ENCODE results near the gene TMEM273.

The TMEM273 gene

DNA sequence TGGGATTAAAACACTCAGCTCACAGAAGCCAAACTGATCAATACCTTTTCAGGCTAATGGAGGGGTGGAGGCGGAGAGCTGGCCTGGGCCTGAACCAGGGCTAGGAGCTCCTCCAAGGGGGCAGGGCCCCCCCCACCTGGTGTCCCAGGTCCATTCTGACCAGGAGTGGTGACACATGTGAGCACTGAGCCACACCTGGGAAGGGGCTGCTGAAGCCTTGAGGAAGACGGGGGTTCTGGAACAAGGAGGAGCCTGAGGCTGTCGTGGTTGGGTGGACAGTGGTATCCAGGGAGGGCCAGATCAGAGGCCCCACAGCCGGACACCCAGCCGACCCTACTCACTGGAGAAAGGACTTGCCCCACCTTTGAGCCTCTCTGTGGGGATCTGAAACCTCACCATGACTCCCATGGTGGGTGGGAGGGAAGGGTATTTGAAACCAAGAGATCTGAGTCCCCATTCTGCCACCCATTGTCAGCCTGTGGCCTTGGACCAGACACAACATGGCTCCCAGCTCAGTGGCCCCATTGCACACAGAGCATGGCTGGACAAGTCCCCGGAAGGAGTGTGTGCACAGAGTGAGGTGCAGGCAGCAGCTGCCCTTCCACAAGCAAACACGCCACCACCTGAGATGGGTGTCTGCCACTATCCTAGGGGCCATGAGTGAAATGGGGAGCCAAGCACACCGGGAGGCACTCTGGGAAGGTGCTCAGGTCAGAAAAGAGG lies 12.4 kb downstream of the TMEM273 start:
- DNase-seq, result no peak
- ATAC-seq, result no peak

DNA sequence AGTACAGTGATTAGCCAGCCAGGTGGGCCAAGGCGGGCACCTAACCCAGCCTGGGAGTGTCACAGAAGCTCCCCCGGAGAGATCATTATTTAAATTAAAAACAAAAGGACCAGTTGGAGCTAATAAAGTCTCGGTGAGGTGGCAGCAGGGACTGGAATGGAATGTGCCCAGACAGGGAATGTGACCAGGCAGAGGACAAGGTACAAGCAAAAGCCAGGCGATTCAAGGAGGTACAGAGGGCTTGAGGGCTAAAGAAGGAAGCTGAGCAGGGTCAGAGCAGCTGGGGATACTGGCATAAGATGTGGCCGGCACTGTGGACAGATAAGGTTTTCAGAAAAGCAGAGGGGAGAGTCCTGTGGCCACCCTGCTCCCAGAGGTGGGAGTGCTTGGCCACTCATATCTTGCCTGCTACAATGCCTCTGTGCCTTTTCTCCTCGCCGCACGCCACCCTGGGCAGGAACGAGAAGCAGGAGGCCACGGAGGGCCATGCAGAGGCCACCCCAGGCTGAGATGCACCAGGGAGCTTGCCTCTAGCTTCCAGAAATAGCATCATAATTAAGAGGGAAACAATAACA lies 13.2 kb downstream of the TMEM273 start:
- ATAC-seq, result no peak

DNA sequence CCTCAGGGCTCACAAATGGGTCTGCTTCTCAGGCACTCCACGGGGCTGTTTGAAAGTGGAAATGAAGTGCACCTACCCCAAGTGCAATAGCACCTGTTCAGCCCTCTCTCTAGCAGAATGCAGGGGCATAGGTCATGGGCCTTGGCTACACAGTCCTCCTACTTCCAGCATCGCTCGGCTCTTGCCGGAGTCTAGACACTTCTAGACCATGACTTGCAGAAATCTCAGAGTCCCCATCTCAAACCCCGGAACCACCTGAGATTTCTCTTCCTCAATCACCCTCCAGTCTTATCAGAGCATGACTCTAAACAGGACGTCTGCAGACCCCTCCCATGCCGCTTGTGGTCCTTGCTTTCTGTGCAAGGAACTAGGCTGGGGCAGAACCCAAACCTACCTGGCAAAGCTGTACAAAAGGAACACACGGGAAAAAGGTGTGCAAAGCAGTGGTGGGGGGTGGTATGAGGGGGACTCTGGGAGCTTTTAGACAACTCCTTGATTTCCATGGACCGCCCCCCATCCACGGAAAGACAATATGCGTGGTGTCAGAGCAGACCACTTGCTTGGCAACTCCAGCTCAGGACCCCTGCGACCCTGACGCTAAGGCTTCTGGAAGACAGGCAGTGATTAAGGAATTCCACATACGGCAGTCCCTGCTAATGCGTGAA lies 13.8 kb downstream of the TMEM273 start:
- DNase-seq (no peak), ATAC-seq (no peak)

More for the DNA sequence above, 13.2 kb downstream of the TMEM273 start:
- no peak for DNase-seq

GRCh38 chr10:49173853-49174252 lies 14.3 kb downstream of the TMEM273 start:
- ATAC-seq (no peak), DNase-seq (no peak)

DNA sequence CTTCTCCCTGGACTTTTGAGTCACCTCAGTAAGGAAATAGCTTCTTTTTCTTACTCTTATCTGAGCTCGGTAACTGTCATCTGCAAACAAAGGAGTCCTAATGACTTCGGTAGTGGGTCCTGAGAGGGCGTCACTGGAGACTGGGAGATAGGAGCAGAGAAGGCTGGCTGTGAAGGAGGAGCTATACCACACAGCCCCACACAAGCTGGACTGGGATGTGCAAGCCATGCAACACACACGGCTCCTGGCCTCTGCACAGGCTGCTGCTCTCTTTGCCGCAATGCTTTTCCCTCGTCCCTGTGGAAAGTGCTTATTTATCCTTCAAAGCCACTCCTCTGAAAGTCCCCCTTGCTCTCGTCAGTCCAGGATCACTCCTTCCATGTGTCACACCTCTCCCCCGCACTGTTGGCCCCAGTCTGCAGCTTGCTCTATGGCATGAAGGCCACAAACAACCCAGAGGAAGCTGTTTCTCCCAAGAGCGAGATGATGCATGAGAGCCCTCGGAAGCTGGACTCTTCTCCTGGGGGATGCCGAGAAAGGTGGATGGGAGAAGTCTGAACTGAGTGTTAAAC lies 14.9 kb downstream of the TMEM273 start:
- DNase-seq (no peak), ATAC-seq (no peak)

DNA sequence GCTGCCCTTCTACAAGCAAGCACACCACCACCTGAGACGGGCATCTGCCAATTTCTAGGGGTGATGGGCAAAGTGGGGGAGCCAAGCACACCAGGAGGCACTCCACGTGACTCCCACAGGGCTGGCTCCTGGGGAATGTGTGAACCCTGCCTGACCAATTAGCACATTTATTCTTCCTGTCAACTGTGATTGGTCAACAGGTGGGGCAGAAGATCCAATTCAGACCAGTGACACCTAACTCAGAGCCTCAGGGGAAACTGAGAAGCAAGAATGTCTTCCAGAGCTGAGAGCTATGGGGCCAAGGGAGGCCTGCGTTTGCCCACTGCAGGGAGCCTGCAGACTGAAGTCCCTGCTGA lies 15.4 kb downstream of the TMEM273 start:
- ATAC-seq (no peak), DNase-seq (no peak)

- no peak for ATAC-seq
- no peak for DNase-seq
These were observed 16.0 kb downstream of the TMEM273 start for GRCh38 chr10:49172061-49172776.

DNA sequence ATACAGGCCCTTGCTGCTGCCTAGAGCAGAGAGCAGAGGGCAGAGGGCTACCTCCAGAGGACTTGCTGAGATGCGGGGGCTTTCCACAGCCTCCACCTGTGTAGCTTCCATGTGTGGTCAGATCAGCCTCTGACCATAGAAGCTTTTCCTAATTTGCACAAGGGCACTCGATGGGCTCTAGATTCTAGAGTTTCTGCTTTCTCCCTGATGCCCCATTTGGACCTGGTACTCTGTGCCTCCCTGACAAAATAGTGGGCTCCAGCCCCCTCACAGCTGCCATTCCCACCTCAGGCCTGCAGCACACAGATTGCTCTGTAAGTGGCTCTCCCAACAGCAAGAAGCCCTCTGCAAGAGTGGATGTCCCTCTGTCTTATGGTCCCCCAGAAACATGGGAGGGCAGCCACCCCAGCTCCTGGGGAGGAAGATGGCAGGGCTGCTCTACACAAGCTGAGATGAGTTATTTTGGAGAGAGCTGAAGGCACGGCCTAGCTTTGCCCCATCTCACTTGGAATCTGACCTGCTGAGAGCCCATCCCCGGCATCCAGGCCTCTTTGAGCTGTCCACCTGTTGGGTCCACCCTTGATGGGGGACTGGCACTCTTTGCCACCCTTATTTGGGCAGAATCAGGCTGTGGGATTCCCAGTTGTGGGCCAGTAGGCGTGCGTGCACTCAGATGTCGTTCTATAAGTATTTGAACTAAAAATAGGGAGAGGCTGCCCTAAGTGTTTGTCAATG lies 16.7 kb downstream of the TMEM273 start:
- ATAC-seq (no peak), DNase-seq (no peak)

GRCh38 chr10:49170632-49171325 lies 17.4 kb downstream of the TMEM273 start:
- ATAC-seq, result no peak
- DNase-seq, result no peak

DNA sequence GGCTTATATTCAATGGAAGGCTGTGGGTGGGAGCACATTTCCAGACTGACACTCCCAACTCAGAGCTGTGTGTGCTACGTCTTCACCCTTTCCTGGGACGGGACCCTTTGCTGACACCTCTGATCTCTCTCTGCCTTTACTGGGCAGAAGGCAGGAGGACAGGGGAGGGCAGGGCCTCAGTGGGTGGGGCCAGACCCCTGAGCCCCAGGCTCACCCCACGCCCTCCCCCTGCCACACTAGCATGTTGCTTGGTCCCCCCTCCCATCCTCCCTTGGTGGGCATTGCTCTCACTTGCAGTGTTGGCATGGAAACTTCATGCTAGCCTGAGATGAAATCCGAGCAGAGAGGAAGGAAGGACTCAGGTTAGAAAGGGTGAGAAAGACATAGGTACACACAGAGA lies 18.4 kb downstream of the TMEM273 start:
- DNase-seq, result no peak
- no peak for ATAC-seq

- no peak for ATAC-seq
- no peak for DNase-seq
These were observed 19.2 kb downstream of the TMEM273 start for GRCh38 chr10:49168831-49169500.

DNA sequence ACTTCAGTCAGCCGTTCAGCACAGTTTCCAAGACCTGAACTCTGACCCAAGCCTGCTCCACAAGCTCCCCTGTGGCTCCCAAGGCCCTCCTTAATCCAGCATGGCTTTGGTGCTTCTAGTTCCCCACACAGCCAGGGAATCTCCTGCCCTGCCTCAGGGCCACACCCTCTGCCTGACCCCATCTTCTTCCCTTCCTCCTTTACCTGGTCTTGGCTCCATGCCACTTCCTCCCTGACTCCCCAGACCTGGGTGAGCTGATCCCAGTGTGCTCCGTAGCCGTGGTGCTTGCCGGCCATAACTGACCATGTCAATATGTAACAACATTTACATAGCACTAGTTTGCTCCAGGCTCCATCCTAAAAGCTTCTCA lies 20.0 kb downstream of the TMEM273 start:
- ATAC-seq, result no peak
- no peak for DNase-seq

- no peak for ATAC-seq
These were observed 20.6 kb downstream of the TMEM273 start for GRCh38 chr10:49167425-49168170.

DNA sequence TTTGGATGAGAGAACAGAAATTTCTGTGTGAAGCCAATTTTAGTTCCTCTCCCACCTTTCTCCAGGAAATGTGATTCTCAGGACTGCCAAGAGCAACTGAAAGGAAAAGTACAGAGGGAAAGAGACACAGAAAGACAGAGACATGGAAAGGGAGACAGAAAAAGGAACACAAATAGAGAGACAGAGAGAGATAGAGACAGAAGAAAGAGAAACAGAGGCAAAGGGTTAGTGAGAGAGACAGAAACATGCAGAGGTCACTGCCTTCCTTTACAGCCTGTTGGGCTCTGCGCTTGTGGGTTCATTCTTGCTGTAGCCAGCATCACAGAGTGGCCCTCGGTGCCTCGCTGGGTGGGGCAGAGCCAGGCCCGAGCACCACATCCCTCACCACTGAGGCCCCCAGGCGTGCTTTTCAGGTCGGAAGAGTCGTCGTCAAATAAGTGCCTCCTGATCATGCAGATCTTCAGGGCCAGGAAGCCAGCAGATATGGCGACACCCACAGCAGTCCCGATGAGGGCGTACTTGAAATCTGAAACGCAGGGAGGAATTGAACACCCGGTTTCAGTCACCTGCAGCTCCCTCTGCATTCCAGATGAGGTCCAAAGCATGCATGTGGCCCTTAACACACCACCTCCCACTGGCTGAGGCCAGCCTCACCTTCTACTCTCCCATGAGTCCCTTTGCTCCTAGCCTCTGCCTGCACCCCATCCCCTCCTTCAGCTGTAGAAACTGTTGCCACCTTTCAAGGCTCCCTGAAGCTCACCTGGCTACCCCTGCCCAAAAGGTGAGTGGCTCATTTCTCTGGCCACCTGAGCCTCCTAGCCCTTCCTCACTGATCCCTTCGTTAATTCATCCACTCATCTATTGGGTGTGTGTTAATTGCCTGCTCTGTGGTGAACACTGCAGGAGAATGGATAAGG lies 21.4 kb downstream of the TMEM273 start:
- DNase-seq (no peak), ATAC-seq (no peak)

More at GRCh38 chr10:49167425-49168170, 20.6 kb downstream of the TMEM273 start:
- no peak for DNase-seq

DNA sequence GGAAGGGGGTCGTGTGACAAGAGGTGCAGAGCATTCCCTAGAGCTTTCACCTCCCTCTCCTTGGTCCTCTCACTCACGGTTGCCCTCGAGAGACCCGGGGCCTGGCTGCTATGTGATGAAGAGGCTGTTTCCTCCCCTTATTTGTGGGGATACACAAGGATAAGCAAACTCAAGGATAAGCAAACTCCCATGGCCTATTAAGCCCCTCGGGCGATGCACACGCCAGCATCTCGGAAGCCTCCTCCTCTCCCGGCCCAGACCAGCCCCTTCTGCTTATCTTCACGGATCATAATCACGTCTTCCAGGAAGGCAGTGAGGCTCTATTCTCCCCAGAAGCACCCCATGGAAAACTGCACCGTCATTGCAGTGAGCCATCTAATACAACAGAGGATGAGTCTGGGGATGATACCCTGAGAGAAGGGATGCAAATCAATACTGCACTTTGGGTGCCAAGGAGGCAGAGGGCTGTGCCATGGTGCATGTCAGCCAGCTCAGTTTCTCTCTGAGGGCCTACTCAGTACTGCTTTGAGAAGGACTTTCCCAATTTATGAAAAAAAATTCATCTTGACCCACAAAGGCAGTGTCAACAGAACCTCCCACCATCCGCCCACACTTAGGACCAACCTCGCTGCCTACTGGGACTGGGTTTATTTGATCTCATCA lies 22.2 kb downstream of the TMEM273 start:
- no peak for ATAC-seq
- no peak for DNase-seq

- no peak for DNase-seq
- no peak for ATAC-seq
These were observed 22.9 kb downstream of the TMEM273 start for GRCh38 chr10:49165259-49165658.

- DNase-seq (peak; percentile 52), ATAC-seq (peak; percentile 75)
These were observed 23.5 kb downstream of the TMEM273 start for GRCh38 chr10:49164559-49165188.

GRCh38 chr10:49163741-49164140 lies 24.4 kb downstream of the TMEM273 start:
- ATAC-seq (no peak), DNase-seq (no peak)

Measured in stimulated activated naive CD8-positive, alpha-beta T cell treated with anti-CD3 and anti-CD28 coated beads, Interleukin-15, Interleukin-2, amounts not matched to agents 100 U/mL and 50 U/mL, for 24 hours (primary cell).